Natural killer cell (primary cell): ENCODE measurements around the gene ABHD14A. TPM values are rescaled to one million over a fixed set of nuclear protein-coding genes. Genes with fewer than 3 reads are reported as not detected.

Experiments
- ATAC-seq, 3 donors: fragments of 150-1000 bp in 2 of 3; fragments of 200-7000 bp in 1 of 3; cut with Tn5 transposase; 1 replicate in 1 of 3; 2 replicates in 2 of 3; pipeline ENCODE4 v1.10.0; 2021; ENCODE audit warnings: mild to moderate bottlenecking in 2 of 3, moderate library complexity in 2 of 3
- DNase-seq, 2 donors: peaks; one replicate each; pipeline versions ENCODE4 v3.0.0 to v3.0.0-alpha.2; 2013 to 2021; ENCODE audit warnings: mixed read lengths in 1 of 2
- H3K27ac ChIP-seq: one replicate; pipeline ENCODE4 v1.5.1; 2013; ENCODE audit warnings: mild to moderate bottlenecking, low read length
- H3K27me3 ChIP-seq: one replicate; pipeline ENCODE4 v1.6.1; 2013; ENCODE audit warnings: low read length; ENCODE audit not compliant: control insufficient read depth, insufficient read depth
- H3K36me3 ChIP-seq: one replicate; pipeline ENCODE4 v1.6.1; 2013; ENCODE audit warnings: low read length; ENCODE audit not compliant: control insufficient read depth, insufficient read depth
- H3K4me1 ChIP-seq: one replicate; pipeline ENCODE4 v1.6.1; 2013; ENCODE audit warnings: low read length; ENCODE audit not compliant: control insufficient read depth, insufficient read depth
- H3K4me3 ChIP-seq: one replicate; pipeline ENCODE4 v1.5.1; 2013; ENCODE audit warnings: low read length
- H3K9me3 ChIP-seq: one replicate; pipeline ENCODE4 v1.6.1; 2013; ENCODE audit warnings: low read length; ENCODE audit not compliant: control insufficient read depth, insufficient read depth
- H3K27ac Mint-ChIP-seq, 2 donors: one replicate each; pipeline ENCODE4 v1.8.0; 2022; ENCODE audit warnings: mild to moderate bottlenecking in 2 of 2, mixed read lengths in 2 of 2, moderate library complexity in 1 of 2
- H3K27me3 Mint-ChIP-seq, 2 donors: one replicate each; pipeline ENCODE4 v1.8.0; 2022; ENCODE audit warnings: low read depth in 2 of 2, mixed read lengths in 2 of 2
- H3K36me3 Mint-ChIP-seq: one replicate; pipeline ENCODE4 v1.8.0; 2022; ENCODE audit warnings: mixed read lengths
- H3K4me1 Mint-ChIP-seq, 2 donors: one replicate each; pipeline ENCODE4 v1.8.0; 2022; ENCODE audit warnings: mixed read lengths in 2 of 2
- H3K4me3 Mint-ChIP-seq: one replicate; pipeline ENCODE4 v1.8.0; 2022; ENCODE audit warnings: mild to moderate bottlenecking, moderate library complexity, mixed read lengths
- H3K9me3 Mint-ChIP-seq, 2 donors: one replicate each; pipeline ENCODE4 v1.8.0; 2022; ENCODE audit warnings: mixed read lengths in 2 of 2
- WGBS: methylation state at CpG from one replicate; pipeline ENCODE4 v1.1.7; 2013; ENCODE audit warnings: missing lambda C conversion rate; ENCODE audit not compliant: insufficient coverage; 5-methylcytosine and 5-hydroxymethylcytosine counted together
- intact Hi-C: fragments of 100-400 bp; cut with micrococcal nuclease; formaldehyde crosslinking; loops from one replicate; pipeline ENCODE4 v1.14.2; 2022
- total RNA-seq, 4 donors: library from RNA; stranded (reverse); fragments of 120-200 nt in 1 of 4; gene quantifications; one replicate each; pipeline versions ENCODE4 v1.2.3 to v1.2.4, GENCODE V29; 2013 to 2022
- TF ChIP-seq, protein P1 (sequence below): fragments of 200-600 bp; IDR thresholded peaks from one replicate; pipeline ENCODE4 v1.8.0; 2022; ENCODE audit warnings: antibody characterized with exemption

The ABHD14A gene
- total RNA-seq, 3 donors from 2014 or later (not counting 1 experiment from before 2014, with no cell fraction given) = 12.0 to 14.7 (median 13.4) TPM

DNA sequence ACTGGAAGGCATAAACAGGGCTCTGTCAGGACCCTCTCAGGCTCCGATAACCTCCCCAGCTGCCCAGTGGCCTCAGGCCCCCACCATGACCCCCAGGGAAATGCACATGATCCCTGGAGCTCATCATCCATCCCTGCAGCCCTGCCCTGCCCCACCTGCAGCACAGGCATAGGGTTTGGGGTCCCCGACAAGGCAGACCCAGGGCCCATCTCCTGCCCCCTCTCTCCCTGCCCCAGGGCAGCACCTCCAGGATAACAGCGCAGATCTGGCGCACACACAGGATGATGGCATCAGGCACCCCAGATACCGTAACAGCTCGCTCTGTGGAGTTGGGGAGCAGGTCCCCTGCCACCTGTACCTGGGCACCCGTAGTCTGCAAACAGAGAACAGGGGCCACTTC, 15.2 kb upstream of the ABHD14A start:
- Histone ChIP-seq H3K4me3 (no peak overlapping the region), H3K36me3 (no peaks in the 10 kb centered on the region), H3K9me3 (no peaks in the 10 kb centered on the region), H3K27ac (no peak overlapping the region), H3K4me1 (peaks cover 15% of the 10 kb centered on the region), H3K27me3 (peaks cover 24% of the 10 kb centered on the region)
- H3K27ac Mint-ChIP-seq = no peak overlapping the region
- H3K27me3 Mint-ChIP-seq = peaks cover 7 to 15% of the 10 kb centered on the region in 2 donors
- no peak overlapping the region for H3K4me3 Mint-ChIP-seq
- peaks cover 0 to 8% of the 10 kb centered on the region in 2 donors for H3K4me1 Mint-ChIP-seq
- no peaks in the 10 kb centered on the region for H3K36me3 Mint-ChIP-seq
- TF ChIP-seq, protein P1, sequence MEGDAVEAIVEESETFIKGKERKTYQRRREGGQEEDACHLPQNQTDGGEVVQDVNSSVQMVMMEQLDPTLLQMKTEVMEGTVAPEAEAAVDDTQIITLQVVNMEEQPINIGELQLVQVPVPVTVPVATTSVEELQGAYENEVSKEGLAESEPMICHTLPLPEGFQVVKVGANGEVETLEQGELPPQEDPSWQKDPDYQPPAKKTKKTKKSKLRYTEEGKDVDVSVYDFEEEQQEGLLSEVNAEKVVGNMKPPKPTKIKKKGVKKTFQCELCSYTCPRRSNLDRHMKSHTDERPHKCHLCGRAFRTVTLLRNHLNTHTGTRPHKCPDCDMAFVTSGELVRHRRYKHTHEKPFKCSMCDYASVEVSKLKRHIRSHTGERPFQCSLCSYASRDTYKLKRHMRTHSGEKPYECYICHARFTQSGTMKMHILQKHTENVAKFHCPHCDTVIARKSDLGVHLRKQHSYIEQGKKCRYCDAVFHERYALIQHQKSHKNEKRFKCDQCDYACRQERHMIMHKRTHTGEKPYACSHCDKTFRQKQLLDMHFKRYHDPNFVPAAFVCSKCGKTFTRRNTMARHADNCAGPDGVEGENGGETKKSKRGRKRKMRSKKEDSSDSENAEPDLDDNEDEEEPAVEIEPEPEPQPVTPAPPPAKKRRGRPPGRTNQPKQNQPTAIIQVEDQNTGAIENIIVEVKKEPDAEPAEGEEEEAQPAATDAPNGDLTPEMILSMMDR = no peak
- ATAC-seq = no peak
- H3K9me3 Mint-ChIP-seq = no peaks in the 10 kb centered on the region
- DNase-seq = no peak
- WGBS = 97% methylated on average over 7 of the region's 7 CpGs
- intact Hi-C loops = no loop called here

- H3K4me3 ChIP-seq = no peak overlapping the region
- H3K9me3 ChIP-seq = no peaks in the 10 kb centered on the region
- WGBS = 92% methylated on average over 10 of the region's 10 CpGs
- H3K27me3 ChIP-seq = peaks cover 19% of the 10 kb centered on the region
- ATAC-seq (no peak), DNase-seq (no peak)
- H3K4me3 Mint-ChIP-seq = no peak overlapping the region
- H3K9me3 Mint-ChIP-seq = no peaks in the 10 kb centered on the region
- peaks cover 0 to 12% of the 10 kb centered on the region in 2 donors for H3K4me1 Mint-ChIP-seq
- TF ChIP-seq, protein P1 = no peak
- H3K36me3 ChIP-seq = no peaks in the 10 kb centered on the region
- intact Hi-C loops = no loop called here
- peaks cover 7 to 12% of the 10 kb centered on the region in 2 donors for H3K27me3 Mint-ChIP-seq
- H3K27ac Mint-ChIP-seq = no peak overlapping the region
- no peak overlapping the region for H3K27ac ChIP-seq
- H3K36me3 Mint-ChIP-seq = no peaks in the 10 kb centered on the region
- peaks cover 12% of the 10 kb centered on the region for H3K4me1 ChIP-seq
Measured at GRCh38 chr3:51960386-51960785, 14.5 kb upstream of the ABHD14A start.

GRCh38 chr3:51961011-51961410, 13.9 kb upstream of the ABHD14A start:
- H3K9me3 ChIP-seq = no peaks in the 10 kb centered on the region
- TF ChIP-seq, protein P1 = no peak
- Mint-ChIP-seq H3K4me1 (peaks cover 0 to 16% of the 10 kb centered on the region in 2 donors), H3K9me3 (no peaks in the 10 kb centered on the region), H3K36me3 (no peaks in the 10 kb centered on the region), H3K27ac (no peak overlapping the region), H3K27me3 (peaks cover 7 to 14% of the 10 kb centered on the region in 2 donors), H3K4me3 (no peak overlapping the region)
- 89% methylated on average over 18 of the region's 18 CpGs for WGBS
- no peak overlapping the region for H3K4me3 ChIP-seq
- H3K4me1 ChIP-seq = peaks cover 10% of the 10 kb centered on the region
- no peaks in the 10 kb centered on the region for H3K36me3 ChIP-seq
- peaks cover 20% of the 10 kb centered on the region for H3K27me3 ChIP-seq
- DNase-seq (no peak), ATAC-seq (no peak)
- intact Hi-C loops = no loop called here
- no peak overlapping the region for H3K27ac ChIP-seq
